GM12878 (cell line): ENCODE data around the gene P2RX1. TPM values are rescaled to one million over a fixed set of nuclear protein-coding genes. Genes with fewer than 3 reads are reported as not detected.

Experiments
- ATAC-seq: fragments of 200-7000 bp; cut with Tn5 transposase; 3 replicates; pipeline ENCODE4 v1.9.1; 2020; ENCODE audit warnings: mild to moderate bottlenecking, moderate library complexity
- BruUV-seq: library from RNA; stranded (reverse); fragments of 400-500 nt; replicated peaks from 2 replicates; lab custom pipeline; 2021; lab: Mats Ljungman, UMichigan
- CTCF ChIA-PET: fragments of 300-600 bp; sonication (Branson Sonifier 250); formaldehyde crosslinking; extraction: SDS; loops from one replicate; lab custom pipeline; 2021; ENCODE audit warnings: inconsistent platforms; lab: Yijun Ruan, JAX
- POLR2A ChIA-PET: fragments of 350-600 bp; formaldehyde crosslinking; extraction: SDS; loops from one replicate; lab custom pipeline; 2021; ENCODE audit warnings: inconsistent platforms; lab: Charles Lee
- RAD21 ChIA-PET: fragments of 300-600 bp; sonication (Branson Sonifier 250); formaldehyde crosslinking; loops from one replicate; lab custom pipeline; 2023; ENCODE audit warnings: antibody characterized with exemption; ENCODE audit not compliant: unreplicated experiment; lab: Charles Lee
- SMC1A ChIA-PET: fragments of 300-600 bp; sonication (Branson Sonifier 250); formaldehyde crosslinking; loops from one replicate; lab custom pipeline; 2023; ENCODE audit not compliant: unreplicated experiment, uncharacterized antibody; lab: Charles Lee
- DNase-seq: peaks from one replicate; pipeline ENCODE4 v3.0.0-alpha.2; 2011; ENCODE audit warnings: low read depth, low spot score
- FAIRE-seq: peaks from 3 replicates; lab custom pipeline; 2011; peaks lifted over from hg19 to GRCh38; lab: Jason Lieb, UNC
- H2AFZ ChIP-seq: 2 replicates; pipeline ENCODE4 v1.6.0; 2011; ENCODE audit warnings: low read depth, low read length, control low read depth; ENCODE audit not compliant: control insufficient read depth
- H3K27ac ChIP-seq: 2 replicates; pipeline ENCODE4 v1.5.1; 2011; ENCODE audit warnings: control low read depth; ENCODE audit not compliant: control insufficient read depth, insufficient read depth
- H3K27me3 ChIP-seq, 2 experiments: replicated peaks in 1 of 2; 2 replicates each; pipeline versions ENCODE4 v1.6.0 to v1.6.1; 2011; ENCODE audit warnings: low read length in 1 of 2; ENCODE audit not compliant: control insufficient read depth in 2 of 2, insufficient read depth in 2 of 2
- H3K36me3 ChIP-seq, 2 experiments: 2 replicates each; pipeline ENCODE4 v1.5.1; 2011; ENCODE audit warnings: low read length in 1 of 2; ENCODE audit not compliant: control insufficient read depth in 2 of 2, insufficient read depth in 2 of 2
- H3K4me1 ChIP-seq: 2 replicates; pipeline ENCODE4 v1.6.1; 2011; ENCODE audit warnings: mild to moderate bottlenecking, low read length, moderate library complexity, mixed read lengths; ENCODE audit not compliant: control insufficient read depth, insufficient read depth
- H3K4me2 ChIP-seq: 2 replicates; pipeline ENCODE4 v1.6.0; 2011; ENCODE audit warnings: control low read depth; ENCODE audit not compliant: control insufficient read depth, insufficient read depth
- H3K4me3 ChIP-seq: fragments of 200-600 bp; sonication (generic); 2 replicates; pipeline ENCODE4 v1.5.1; 2016
- H3K79me2 ChIP-seq: 2 replicates; pipeline ENCODE4 v1.6.0; 2011; ENCODE audit warnings: low read length; ENCODE audit not compliant: control insufficient read depth, insufficient read depth
- H3K9ac ChIP-seq: 2 replicates; pipeline ENCODE4 v1.8.0; 2011; ENCODE audit warnings: low read length, control low read depth, mixed read lengths; ENCODE audit not compliant: control insufficient read depth, insufficient read depth
- H3K9me3 ChIP-seq: replicated peaks from 3 replicates; pipeline ENCODE4 v1.5.1; 2011; ENCODE audit warnings: mild to moderate bottlenecking, low read length; ENCODE audit not compliant: control insufficient read depth, insufficient read depth
- H4K20me1 ChIP-seq: 2 replicates; pipeline ENCODE4 v1.6.0; 2011; ENCODE audit not compliant: control insufficient read depth, insufficient read depth
- BHLHE40 ChIP-seq, 2 experiments: fragments of 450-650 bp in 1 of 2; IDR thresholded peaks; 2 replicates each; pipeline ENCODE4 v1.6.1; 2011 to 2017; ENCODE audit warnings: low read depth in 2 of 2, borderline replicate concordance in 1 of 2, improper control_type of control experiment in 1 of 2, low read length in 1 of 2, mild to moderate bottlenecking in 1 of 2
- BRCA1 ChIP-seq: IDR thresholded peaks from 2 replicates; pipeline ENCODE4 v1.6.1; 2011; ENCODE audit warnings: low read depth, low read length, improper control_type of control experiment
- CBX3 ChIP-seq: fragments of 200-600 bp; sonication (generic); IDR thresholded peaks from 2 replicates; pipeline ENCODE4 v1.6.1; 2016; ENCODE audit warnings: low read depth, borderline replicate concordance
- CHD1 ChIP-seq: IDR thresholded peaks from 2 replicates; pipeline ENCODE4 v1.6.1; 2012; ENCODE audit warnings: low read depth, low read length, improper control_type of control experiment
- HDAC6 ChIP-seq: fragments of 200-600 bp; sonication (generic); IDR thresholded peaks from one replicate; pipeline ENCODE4 v1.8.0; 2017; ENCODE audit warnings: antibody characterized with exemption; ENCODE audit not compliant: unreplicated experiment
- HDGF ChIP-seq: fragments of 450-650 bp; IDR thresholded peaks from 2 replicates; pipeline ENCODE4 v1.6.1; 2016; ENCODE audit warnings: antibody characterized with exemption
- IRF3 ChIP-seq: fragments of 450-650 bp; IDR thresholded peaks from 2 replicates; pipeline ENCODE4 v1.6.1; 2014; ENCODE audit warnings: mild to moderate bottlenecking
- MAX ChIP-seq: IDR thresholded peaks from 2 replicates; pipeline ENCODE4 v1.6.1; 2012; ENCODE audit warnings: low read depth, low read length, improper control_type of control experiment
- MEF2A ChIP-seq: IDR thresholded peaks from 2 replicates; pipeline ENCODE4 v1.6.1; 2011; ENCODE audit warnings: low read depth, mild to moderate bottlenecking, low read length, moderate library complexity; ENCODE audit not compliant: insufficient read depth
- MEF2B ChIP-seq: fragments of 450-650 bp; IDR thresholded peaks from 2 replicates; pipeline ENCODE4 v1.6.1; 2018; ENCODE audit warnings: mild to moderate bottlenecking, moderate library complexity; ENCODE audit not compliant: partially characterized antibody, poor library complexity, severe bottlenecking
- NBN ChIP-seq: fragments of 450-650 bp; IDR thresholded peaks from 2 replicates; pipeline ENCODE4 v1.6.1; 2016
- NR2C2 ChIP-seq: IDR thresholded peaks from 2 replicates; pipeline ENCODE4 v1.6.1; 2011; ENCODE audit warnings: borderline replicate concordance, low read depth; ENCODE audit not compliant: control insufficient read depth, insufficient read length
- RAD21 ChIP-seq: IDR thresholded peaks from 2 replicates; pipeline ENCODE4 v1.6.1; 2011; ENCODE audit warnings: mild to moderate bottlenecking, low read depth, low read length, moderate library complexity; ENCODE audit not compliant: insufficient read depth
- RELA ChIP-seq: fragments of 450-650 bp; IDR thresholded peaks from 2 replicates; pipeline ENCODE4 v1.8.0; 2014; ENCODE audit warnings: borderline replicate concordance; ENCODE audit not compliant: partially characterized antibody
- REST ChIP-seq: IDR thresholded peaks from 2 replicates; pipeline ENCODE4 v1.6.1; 2012; ENCODE audit warnings: mild to moderate bottlenecking, low read depth, low read length
- STAT1 ChIP-seq: fragments of 450-650 bp; conservative IDR thresholded peaks from 2 replicates; pipeline ENCODE4 v1.6.1; 2014; ENCODE audit warnings: antibody characterized with exemption, mild to moderate bottlenecking
- TBL1XR1 ChIP-seq: IDR thresholded peaks from 2 replicates; pipeline ENCODE4 v1.6.1; 2012; ENCODE audit warnings: low read depth, low read length, improper control_type of control experiment
- WGBS: methylation state at CpG from one replicate; pipeline ENCODE4 v1.1.6; 2016; ENCODE audit warnings: low lambda C conversion rate; ENCODE audit not compliant: insufficient replicate concordance, insufficient coverage; ENCODE audit errors: missing lambda C conversion rate; 5-methylcytosine and 5-hydroxymethylcytosine counted together
- in situ Hi-C: fragments of 300-500 bp; cut with MboI; formaldehyde crosslinking; loops from 9 replicates; pipeline ENCODE4 v1.14.3; 2018; ENCODE audit warnings: mixed read lengths
- intact Hi-C: fragments of 100-400 bp; cut with micrococcal nuclease; formaldehyde crosslinking; loops from one replicate; pipeline ENCODE4 v1.14.2; 2022; ENCODE audit not compliant: unreplicated experiment
- polyA plus RNA-seq, 11 experiments: library from polyadenylated mRNA; depleted of rRNA in 4 of 11; unstranded in 6 of 11; stranded (reverse) in 5 of 11; fragments of >200 nt; fragmentation: Nextera tagmentation in 4 of 11; fragmentation: Illumina TruSeq in 1 of 11; extraction: Ambion mirVana in 4 of 11; extraction: Trizol in 1 of 11; gene quantifications; 1 replicate in 1 of 11; 2 replicates in 10 of 11; pipeline versions ENCODE4 v1.2.1 to v1.2.3, GENCODE V29; 2011 to 2016; ENCODE audit warnings: inconsistent platforms in 2 of 11, missing spikeins in 2 of 11, low read depth in 1 of 11
- total RNA-seq, 4 experiments: library from RNA; depleted of rRNA in 3 of 4; stranded (reverse); fragments of >200 nt in 3 of 4; fragmentation: Illumina TruSeq in 1 of 4; extraction: Trizol in 1 of 4; gene quantifications; 2 replicates each; pipeline versions ENCODE4 v1.2.1 to v1.2.3, GENCODE V29; 2013 to 2021
- TF ChIP-seq, protein P1 (sequence below): fragments of 450-650 bp; IDR thresholded peaks from 2 replicates; pipeline ENCODE4 v1.6.1; 2017; ENCODE audit warnings: mild to moderate bottlenecking, low read depth, inconsistent platforms; ENCODE audit not compliant: poor library complexity, severe bottlenecking

The P2RX1 gene
- total and polyA plus RNA-seq, 10 of the 15 experiments (the other 5 are each of a cell fraction or from before 2014, with no cell fraction given): 0.12 to 6.2 (median 3.4) TPM

GRCh38 chr17:3946711-3947235, 30.5 kb upstream of the P2RX1 start:
- H3K4me3 ChIP-seq: no peak overlapping the region
- BruUV-seq: no TSS peak
- no peaks in the 10 kb centered on the region for H3K79me2 ChIP-seq
- SMC1A ChIA-PET: interaction anchor here (0.8 kb wide), 1 partner anchor 15 kb away, joined by 3 read pairs; no protein-coding TSS in a partner anchor
- FAIRE-seq (no peak), ATAC-seq (no peak), DNase-seq (no peak)
- no peak overlapping the region for H3K9ac ChIP-seq
- peaks cover 14 to 31% of the 10 kb centered on the region in 2 experiments; a peak in 3 of 4 replicates for H3K36me3 ChIP-seq
- H3K9me3 ChIP-seq: no peaks in the 10 kb centered on the region; the same call in 2 of the 3 replicates
- in situ Hi-C loops: no loop called here
- H3K27me3 ChIP-seq: no peaks in the 10 kb centered on the region
- no peak overlapping the region for H3K27ac ChIP-seq
- no peak overlapping the region for H3K4me2 ChIP-seq
- POLR2A ChIA-PET: interaction anchor here (1.2 kb wide), 1 partner anchor 19 kb away, joined by 5 read pairs; no protein-coding TSS in a partner anchor
- 95% methylated on average over 5 of the region's 5 CpGs for WGBS
- no peaks in the 10 kb centered on the region for H4K20me1 ChIP-seq
- H2AFZ ChIP-seq: no peak overlapping the region
- RAD21 ChIA-PET: no interaction called here
- H3K4me1 ChIP-seq: no peaks in the 10 kb centered on the region
- intact Hi-C loops: no loop called here
- CTCF ChIA-PET: no interaction called here
- TF ChIP-seq BHLHE40 (IDR thresholded peaks at IDR 0.05; ENCODE audit: borderline replicate concordance in 1 of 2, low read depth in 2 of 2, low read length in 1 of 2) (no peak), HDGF (no peak), RAD21 (no peak), CHD1 (no peak), NR2C2 (no peak), MEF2B (no peak), IRF3 (no peak), RELA (no peak), MEF2A (no peak), NBN (no peak), HDAC6 (no peak), TBL1XR1 (no peak), MAX (no peak), STAT1 (no peak), CBX3 (no peak), REST (no peak), BRCA1 (no peak)
- TF ChIP-seq, protein P1, sequence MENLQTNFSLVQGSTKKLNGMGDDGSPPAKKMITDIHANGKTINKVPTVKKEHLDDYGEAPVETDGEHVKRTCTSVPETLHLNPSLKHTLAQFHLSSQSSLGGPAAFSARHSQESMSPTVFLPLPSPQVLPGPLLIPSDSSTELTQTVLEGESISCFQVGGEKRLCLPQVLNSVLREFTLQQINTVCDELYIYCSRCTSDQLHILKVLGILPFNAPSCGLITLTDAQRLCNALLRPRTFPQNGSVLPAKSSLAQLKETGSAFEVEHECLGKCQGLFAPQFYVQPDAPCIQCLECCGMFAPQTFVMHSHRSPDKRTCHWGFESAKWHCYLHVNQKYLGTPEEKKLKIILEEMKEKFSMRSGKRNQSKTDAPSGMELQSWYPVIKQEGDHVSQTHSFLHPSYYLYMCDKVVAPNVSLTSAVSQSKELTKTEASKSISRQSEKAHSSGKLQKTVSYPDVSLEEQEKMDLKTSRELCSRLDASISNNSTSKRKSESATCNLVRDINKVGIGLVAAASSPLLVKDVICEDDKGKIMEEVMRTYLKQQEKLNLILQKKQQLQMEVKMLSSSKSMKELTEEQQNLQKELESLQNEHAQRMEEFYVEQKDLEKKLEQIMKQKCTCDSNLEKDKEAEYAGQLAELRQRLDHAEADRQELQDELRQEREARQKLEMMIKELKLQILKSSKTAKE: no peak
